Endothelial cell of umbilical vein (primary cell): Measurements from ENCODE around the gene ZSCAN12. TPM values are rescaled to one million over a fixed set of nuclear protein-coding genes. Genes with fewer than 3 reads are reported as not detected.
A peak's percentile ranks its signal among the peaks of the same experiment; 100 is the strongest.

Experiments
- BruUV-seq: library from RNA; stranded (reverse); fragments of 400-500 nt; replicated peaks from 2 replicates; lab custom pipeline; 2021; lab: Mats Ljungman, UMichigan
- CTCF ChIA-PET: fragments of 300-600, 350-600 bp; sonication (Branson Sonifier 250); formaldehyde crosslinking; loops from one replicate; lab custom pipeline; 2021; ENCODE audit warnings: antibody characterized with exemption, inconsistent platforms; lab: Charles Lee
- POLR2A ChIA-PET: fragments of 300-600, 350-600 bp; sonication (Branson Sonifier 250); formaldehyde crosslinking; loops from one replicate; lab custom pipeline; 2021; ENCODE audit warnings: antibody characterized with exemption, inconsistent platforms; lab: Charles Lee
- DNase-seq: peaks from one replicate; pipeline ENCODE4 v3.0.0-alpha.2; 2011; ENCODE audit warnings: low read depth, low spot score
- FAIRE-seq: peaks from 2 replicates; lab custom pipeline; 2011; peaks lifted over from hg19 to GRCh38; lab: Jason Lieb, UNC
- H2AFZ ChIP-seq: 2 replicates; pipeline ENCODE4 v1.6.0; 2012; ENCODE audit warnings: low read depth, low read length, control low read depth, inconsistent platforms
- H3K27ac ChIP-seq: 2 replicates; pipeline ENCODE4 v1.5.1; 2011; ENCODE audit warnings: low read depth, mild to moderate bottlenecking, control low read depth, low read length, moderate library complexity; ENCODE audit not compliant: insufficient read depth
- H3K27me3 ChIP-seq, 2 experiments: 2 replicates each; pipeline versions ENCODE4 v1.6.0 to v1.6.1; 2011; ENCODE audit warnings: low read length in 2 of 2, mixed read lengths in 1 of 2; ENCODE audit not compliant: control insufficient read depth in 2 of 2, insufficient read depth in 2 of 2
- H3K36me3 ChIP-seq, 2 experiments: 2 replicates in 1 of 2; 3 replicates in 1 of 2; pipeline ENCODE4 v1.5.1; 2011; ENCODE audit warnings: low read length in 2 of 2, mild to moderate bottlenecking in 1 of 2, moderate library complexity in 1 of 2; ENCODE audit not compliant: control insufficient read depth in 2 of 2, insufficient read depth in 2 of 2; ENCODE audit errors: extremely low read depth in 1 of 2
- H3K4me1 ChIP-seq: 3 replicates; pipeline ENCODE4 v1.5.1; 2011; ENCODE audit warnings: mild to moderate bottlenecking, low read length; ENCODE audit not compliant: control insufficient read depth, insufficient read depth; ENCODE audit errors: extremely low read depth
- H3K4me2 ChIP-seq: 2 replicates; pipeline ENCODE4 v1.6.1; 2011; ENCODE audit warnings: low read length, control low read depth, mixed read lengths; ENCODE audit not compliant: insufficient read depth
- H3K4me3 ChIP-seq, 3 experiments: fragments of 200-600 bp in 1 of 3; sonication (generic), shearing (Covaris generic) in 1 of 3; replicated peaks in 1 of 3; 2 replicates each; pipeline ENCODE4 v1.5.1; 2011 to 2016; ENCODE audit warnings: control low read depth in 3 of 3, low read length in 3 of 3, mild to moderate bottlenecking in 2 of 3, inconsistent platforms in 1 of 3, low read depth in 1 of 3, moderate library complexity in 1 of 3; ENCODE audit not compliant: insufficient read depth in 1 of 3
- H3K79me2 ChIP-seq: 2 replicates; pipeline ENCODE4 v1.6.0; 2012; ENCODE audit warnings: low read length, inconsistent platforms; ENCODE audit not compliant: control insufficient read depth, insufficient read depth
- H3K9ac ChIP-seq: replicated peaks from 2 replicates; pipeline ENCODE3; 2011; ENCODE audit warnings: low read length, control low read depth; ENCODE audit not compliant: insufficient read depth; ENCODE audit errors: extremely low read depth
- H3K9me1 ChIP-seq: replicated peaks from 3 replicates; pipeline ENCODE4 v1.6.0; 2011; ENCODE audit warnings: mild to moderate bottlenecking, low read length; ENCODE audit not compliant: control insufficient read depth, insufficient read depth; ENCODE audit errors: extremely low read depth
- H3K9me3 ChIP-seq: replicated peaks from 2 replicates; pipeline ENCODE4 v1.5.1; 2012; ENCODE audit warnings: low read length, inconsistent platforms; ENCODE audit not compliant: control insufficient read depth, insufficient read depth
- H4K20me1 ChIP-seq: replicated peaks from 2 replicates; pipeline ENCODE3; 2011; ENCODE audit warnings: mild to moderate bottlenecking, low read length; ENCODE audit not compliant: control insufficient read depth, insufficient read depth; ENCODE audit errors: extremely low read depth
- EZH2 ChIP-seq: IDR thresholded peaks from 2 replicates; pipeline ENCODE4 v1.6.1; 2012; ENCODE audit warnings: borderline replicate concordance, low read depth, mild to moderate bottlenecking, moderate library complexity, low read length, inconsistent platforms; ENCODE audit not compliant: severe bottlenecking
- FOS ChIP-seq: IDR thresholded peaks from 2 replicates; pipeline ENCODE4 v1.6.1; 2011; ENCODE audit warnings: mild to moderate bottlenecking, low read length, moderate library complexity, borderline replicate concordance; ENCODE audit not compliant: insufficient read depth
- GATA2 ChIP-seq: IDR thresholded peaks from 2 replicates; pipeline ENCODE4 v1.7.0; 2011; ENCODE audit warnings: low read depth, mild to moderate bottlenecking, moderate library complexity, mixed read lengths, low read length; ENCODE audit not compliant: insufficient read length, insufficient read depth
- JUN ChIP-seq: IDR thresholded peaks from 2 replicates; pipeline ENCODE4 v1.6.1; 2011; ENCODE audit warnings: borderline replicate concordance, low read depth; ENCODE audit not compliant: insufficient read length, insufficient read depth
- MYC ChIP-seq: IDR thresholded peaks from one replicate; pipeline ENCODE4 v1.6.1; 2011; ENCODE audit warnings: mild to moderate bottlenecking, low read depth, low read length
- POLR2A ChIP-seq: IDR thresholded peaks from 2 replicates; pipeline ENCODE4 v1.6.1; 2012; ENCODE audit warnings: low read depth, mild to moderate bottlenecking, control low read depth, low read length
- POLR2AphosphoS5 ChIP-seq: IDR thresholded peaks from 2 replicates; pipeline ENCODE4 v1.6.1; 2012; ENCODE audit warnings: low read depth, mild to moderate bottlenecking, control low read depth, low read length, moderate library complexity; ENCODE audit not compliant: insufficient read depth
- dilution Hi-C: fragments of 300-500 bp; cut with MboI; formaldehyde crosslinking; loops from one replicate; pipeline ENCODE4 v1.15.0; 2019; ENCODE audit warnings: low sequenced_read_pairs; ENCODE audit not compliant: extremely low pct_ligation_motif_present
- intact Hi-C: fragments of 100-400 bp; cut with micrococcal nuclease; formaldehyde crosslinking; loops from one replicate; pipeline ENCODE4 v1.10.0; 2022
- polyA plus RNA-seq, 4 experiments: library from polyadenylated mRNA; depleted of rRNA in 3 of 4; stranded (reverse) in 3 of 4; unstranded in 1 of 4; fragments of >200 nt; gene quantifications; 2 replicates each; pipeline versions ENCODE4 v1.2.1 to v1.2.3, GENCODE V29; 2011 to 2012; ENCODE audit warnings: missing spikeins in 1 of 4
- total RNA-seq: library from RNA; stranded (reverse); gene quantifications from 2 replicates; pipeline ENCODE4 v1.2.3, GENCODE V29; 2021
- TF ChIP-seq, protein P1 (sequence below): IDR thresholded peaks from 2 replicates; pipeline ENCODE4 v1.6.1; 2011; ENCODE audit not compliant: insufficient read depth, insufficient read length
- TF ChIP-seq, protein P2 (sequence below), 2 donors: IDR thresholded peaks; 1 replicate in 1 of 2; 2 replicates in 1 of 2; pipeline ENCODE4 v1.5.1; 2011; ENCODE audit warnings: low read length in 2 of 2, mild to moderate bottlenecking in 2 of 2, moderate library complexity in 2 of 2, control low read depth in 1 of 2, inconsistent platforms in 1 of 2, low read depth in 1 of 2; ENCODE audit not compliant: insufficient read depth in 1 of 2; ENCODE audit errors: extremely low read depth in 1 of 2

Gene ZSCAN12
- total and polyA plus RNA-seq, 2 donors (not counting 3 experiments of a cell fraction or from before 2014, with no cell fraction given) = 1.3 to 4.4 TPM

DNA sequence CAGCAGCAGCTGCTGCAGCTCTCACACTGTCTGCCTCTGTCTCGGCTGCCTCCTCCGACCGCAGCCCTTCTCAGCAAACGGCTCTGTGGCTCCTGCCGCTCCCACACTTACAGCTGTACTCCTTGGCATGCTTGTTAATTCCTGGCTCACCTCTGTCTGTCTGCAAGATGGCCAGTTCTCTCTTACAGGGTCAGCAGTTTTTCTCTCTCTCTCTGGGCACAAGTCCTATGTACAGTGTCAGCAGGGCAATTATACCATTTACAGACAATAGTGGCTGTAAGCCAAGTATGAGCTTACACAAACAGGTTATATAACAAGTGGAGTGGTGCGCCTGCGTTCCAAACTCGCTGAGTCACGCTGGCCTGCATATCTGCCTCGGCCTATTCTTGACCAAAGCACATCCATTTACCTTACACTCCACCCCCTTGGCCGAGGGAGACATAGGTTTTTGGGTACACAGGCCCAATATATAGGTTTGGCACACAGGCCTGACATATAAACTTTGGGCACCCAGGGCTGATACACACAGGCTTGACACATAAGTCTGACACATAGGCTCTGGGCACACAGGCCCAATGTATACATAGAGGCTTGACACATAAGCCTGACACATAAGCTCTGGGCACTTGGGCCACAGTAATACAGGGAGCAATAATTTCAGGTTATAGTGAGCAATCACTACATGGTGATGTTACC is 45.4 kb downstream of the ZSCAN12 start:
- Histone ChIP-seq H3K27ac (peak overlapping the region; percentile 60), H3K4me3 (peak overlapping the region in 1 of 3 experiments; percentile 9), H3K36me3 (no peaks in the 10 kb centered on the region), H2AFZ (peak overlapping the region; percentile 22), H3K4me1 (peaks cover 44% of the 10 kb centered on the region), H3K27me3 (no peaks in the 10 kb centered on the region), H3K9me3 (no peaks in the 10 kb centered on the region), H4K20me1 (no peaks in the 10 kb centered on the region), H3K4me2 (peak overlapping the region; percentile 44), H3K9me1 (no peaks in the 10 kb centered on the region), H3K79me2 (peaks cover 27% of the 10 kb centered on the region), H3K9ac (no peak overlapping the region)
- peak; percentile 87 for FAIRE-seq
- intact Hi-C loops (no loop called here), dilution Hi-C loops (no loop called here)
- peak; percentile 86 for DNase-seq
- POLR2A ChIA-PET = interaction anchor here (0.8 kb wide), 1 partner anchor 19 kb away, joined by 5 read pairs; no protein-coding TSS in a partner anchor
- CTCF ChIA-PET = interaction anchor here (1.0 to 2.4 kb wide), 3 partner anchors 18 to 459 kb away, joined by 3 to 49 read pairs (median 3); partner anchors contain the start of gene ZSCAN26
- BruUV-seq = no TSS peak
- TF ChIP-seq JUN (peak; percentile 49), POLR2A (peak; percentile 54), MYC (no peak), POLR2AphosphoS5 (peak; percentile 56), GATA2 (no peak), FOS (peak; percentile 54), EZH2 (no peak)
- TF ChIP-seq, protein P1, sequence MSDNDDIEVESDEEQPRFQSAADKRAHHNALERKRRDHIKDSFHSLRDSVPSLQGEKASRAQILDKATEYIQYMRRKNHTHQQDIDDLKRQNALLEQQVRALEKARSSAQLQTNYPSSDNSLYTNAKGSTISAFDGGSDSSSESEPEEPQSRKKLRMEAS = no peak
- TF ChIP-seq, protein P2, sequence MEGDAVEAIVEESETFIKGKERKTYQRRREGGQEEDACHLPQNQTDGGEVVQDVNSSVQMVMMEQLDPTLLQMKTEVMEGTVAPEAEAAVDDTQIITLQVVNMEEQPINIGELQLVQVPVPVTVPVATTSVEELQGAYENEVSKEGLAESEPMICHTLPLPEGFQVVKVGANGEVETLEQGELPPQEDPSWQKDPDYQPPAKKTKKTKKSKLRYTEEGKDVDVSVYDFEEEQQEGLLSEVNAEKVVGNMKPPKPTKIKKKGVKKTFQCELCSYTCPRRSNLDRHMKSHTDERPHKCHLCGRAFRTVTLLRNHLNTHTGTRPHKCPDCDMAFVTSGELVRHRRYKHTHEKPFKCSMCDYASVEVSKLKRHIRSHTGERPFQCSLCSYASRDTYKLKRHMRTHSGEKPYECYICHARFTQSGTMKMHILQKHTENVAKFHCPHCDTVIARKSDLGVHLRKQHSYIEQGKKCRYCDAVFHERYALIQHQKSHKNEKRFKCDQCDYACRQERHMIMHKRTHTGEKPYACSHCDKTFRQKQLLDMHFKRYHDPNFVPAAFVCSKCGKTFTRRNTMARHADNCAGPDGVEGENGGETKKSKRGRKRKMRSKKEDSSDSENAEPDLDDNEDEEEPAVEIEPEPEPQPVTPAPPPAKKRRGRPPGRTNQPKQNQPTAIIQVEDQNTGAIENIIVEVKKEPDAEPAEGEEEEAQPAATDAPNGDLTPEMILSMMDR (IDR thresholded peaks at IDR 0.05; ENCODE audit: extremely low read depth in 1 of 2, insufficient read depth in 1 of 2, low read depth in 1 of 2, low read length in 2 of 2) = no peak
